GM12891 (cell line): ENCODE measurements around the gene BOD1L1.

Source experiments
- POLR2A ChIP-seq: IDR thresholded peaks from 2 replicates; pipeline ENCODE4 v1.6.1; 2011; ENCODE audit warnings: low read depth, low read length, control low read depth
- POLR2AphosphoS5 ChIP-seq: IDR thresholded peaks from 2 replicates; pipeline ENCODE4 v1.6.1; 2011; ENCODE audit warnings: low read depth, low read length, control low read depth
- POU2F2 ChIP-seq: IDR thresholded peaks from 2 replicates; pipeline ENCODE4 v1.6.1; 2011; ENCODE audit warnings: low read depth, mild to moderate bottlenecking, control low read depth, low read length, moderate library complexity
- SPI1 ChIP-seq: IDR thresholded peaks from 2 replicates; pipeline ENCODE4 v1.6.1; 2011; ENCODE audit warnings: low read depth, low read length, control low read depth
- TAF1 ChIP-seq: IDR thresholded peaks from 2 replicates; pipeline ENCODE4 v1.6.1; 2011; ENCODE audit warnings: low read depth, low read length, control low read depth

DNA sequence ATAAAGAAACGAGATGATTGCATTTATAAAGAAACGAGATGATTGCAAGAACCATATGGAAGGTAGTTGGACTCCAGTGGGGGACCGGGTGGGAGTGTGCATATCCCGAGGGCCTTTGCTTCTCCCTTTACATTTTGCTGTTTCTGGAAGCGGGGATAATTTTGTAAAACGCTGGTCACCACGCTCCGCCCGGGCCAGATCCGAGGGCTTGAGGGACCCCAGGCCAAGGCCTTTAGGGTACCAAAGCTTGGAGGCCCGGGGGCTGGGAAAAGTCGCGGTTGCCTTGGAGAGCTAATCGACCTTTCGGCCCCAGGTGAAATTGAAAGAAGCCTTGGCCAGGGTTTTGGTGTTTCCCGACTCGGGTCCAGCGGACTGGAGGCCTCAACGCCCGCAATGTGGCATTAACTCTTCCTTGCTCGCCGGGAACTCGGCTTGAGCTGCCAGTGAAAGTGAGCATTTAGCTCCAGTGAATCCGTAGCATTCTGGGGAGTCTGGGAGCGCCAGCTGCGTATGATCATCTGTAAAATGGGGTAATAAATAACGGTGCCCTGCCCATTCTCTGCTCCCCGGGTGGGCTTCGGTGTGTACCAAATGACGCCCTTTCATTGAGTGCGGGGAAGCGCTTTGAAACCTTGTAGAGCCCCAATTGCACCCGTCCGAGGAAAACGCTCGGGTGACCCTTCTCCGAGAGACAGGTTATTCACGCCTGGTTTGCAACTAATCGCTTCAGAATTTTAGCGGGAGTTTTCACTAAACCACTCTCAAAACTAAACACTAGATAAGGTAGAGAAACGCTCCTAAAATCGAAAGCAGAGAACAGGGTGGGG, 87.7 kb downstream of the BOD1L1 start:
- TF ChIP-seq POLR2A (no peak), POLR2AphosphoS5 (no peak), TAF1 (no peak), SPI1 (no peak), POU2F2 (no peak)
